NCI-H446 treated with DMSO at 0.1 percent for 48 hours (cell line): ENCODE measurements around the gene C6orf132.

Experiments used
- DNase-seq: peaks from one replicate; lab custom pipeline; 2025; lab: John Stamatoyannopoulos, UW

Gene C6orf132

GRCh38 chr6:42135161-42135560, 7.3 kb downstream of the C6orf132 start:
- no peak for DNase-seq

- no peak for DNase-seq
Observed at GRCh38 chr6:42133926-42134325, 8.5 kb downstream of the C6orf132 start.

DNA sequence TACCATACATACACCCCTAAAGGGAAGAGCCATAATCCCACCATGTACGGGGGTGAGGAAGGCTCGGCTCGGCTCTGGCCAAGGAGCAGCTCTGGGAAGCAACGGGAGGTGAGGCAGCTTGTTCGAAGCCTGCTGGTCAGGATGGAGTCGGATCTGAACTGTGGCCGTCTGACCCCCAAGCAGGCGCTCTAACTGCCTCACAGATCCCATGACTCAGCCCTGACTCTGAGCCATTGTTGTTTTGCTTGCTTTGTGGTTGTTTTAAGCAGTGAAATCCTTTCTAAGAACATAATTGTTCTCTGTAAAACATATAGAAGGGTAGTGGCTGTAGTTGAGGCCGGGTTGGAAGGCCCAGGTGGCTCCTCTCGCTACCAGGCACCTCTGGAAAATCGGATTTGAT, 10.9 kb downstream of the C6orf132 start:
- DNase-seq = no peak

- DNase-seq = no peak
Observed at GRCh38 chr6:42129360-42129676, 13.1 kb downstream of the C6orf132 start.

DNA sequence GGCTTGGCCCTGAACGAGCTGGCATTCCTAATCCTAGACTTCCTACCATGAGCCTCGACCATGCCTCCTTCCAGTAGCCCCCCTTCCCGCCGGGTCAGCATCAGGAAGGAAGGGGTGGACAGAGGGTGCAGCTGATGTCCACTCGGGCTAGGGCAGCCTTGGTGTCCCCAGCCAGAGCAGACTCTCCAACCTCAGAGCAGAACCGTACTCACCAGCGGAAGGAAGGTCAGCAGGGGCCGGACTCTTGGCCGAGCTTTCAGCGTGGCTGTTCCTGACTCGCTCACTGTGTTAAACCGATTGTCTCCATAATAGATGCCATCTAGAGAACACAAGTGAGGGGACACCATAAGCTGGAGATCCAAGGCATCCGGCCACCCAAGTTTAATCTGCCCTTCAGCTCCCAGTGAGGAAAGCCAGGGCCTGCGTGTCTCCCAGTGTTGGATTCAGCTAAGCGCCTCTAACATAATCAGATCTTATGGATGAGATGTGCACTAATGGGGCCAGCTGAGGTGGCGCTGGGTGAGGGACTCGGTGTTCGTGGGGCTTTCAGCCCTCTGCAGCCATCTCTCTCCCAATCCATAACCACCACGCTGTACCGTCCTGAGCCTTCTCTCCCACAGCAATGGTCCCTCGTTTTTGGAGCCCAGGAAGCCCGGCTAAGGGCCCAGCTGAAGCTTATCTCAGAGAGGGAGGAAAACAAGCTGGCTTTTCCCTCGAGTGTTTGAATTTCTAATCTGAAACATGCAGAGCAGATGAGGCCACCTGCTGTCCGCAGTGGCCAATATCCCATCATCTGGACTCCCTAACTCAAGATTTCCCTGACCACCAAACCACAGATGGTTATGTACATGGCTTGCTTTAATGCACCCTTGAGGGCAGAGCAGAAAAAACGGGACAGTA, 13.7 kb downstream of the C6orf132 start:
- no peak for DNase-seq

DNA sequence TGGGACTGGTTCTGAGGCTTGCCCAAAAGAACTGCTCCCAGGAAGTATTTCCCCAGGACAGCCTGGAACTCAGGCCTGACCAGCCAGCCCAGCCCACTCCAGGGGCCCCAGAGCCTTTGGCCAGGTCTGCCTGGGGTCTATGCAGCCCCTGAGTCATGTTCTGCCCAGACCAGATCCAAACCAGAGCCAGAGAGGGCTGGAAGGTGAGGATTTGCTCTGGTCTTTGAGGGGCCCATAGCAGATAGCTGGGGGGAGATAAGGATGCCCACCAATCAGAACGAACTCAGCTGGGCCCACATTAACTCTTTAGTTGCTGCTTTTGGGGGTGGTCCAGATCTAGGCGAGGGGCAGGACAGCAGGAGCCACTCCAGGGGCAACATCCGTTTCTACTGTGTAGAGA, 16.8 kb downstream of the C6orf132 start:
- DNase-seq = no peak

DNA sequence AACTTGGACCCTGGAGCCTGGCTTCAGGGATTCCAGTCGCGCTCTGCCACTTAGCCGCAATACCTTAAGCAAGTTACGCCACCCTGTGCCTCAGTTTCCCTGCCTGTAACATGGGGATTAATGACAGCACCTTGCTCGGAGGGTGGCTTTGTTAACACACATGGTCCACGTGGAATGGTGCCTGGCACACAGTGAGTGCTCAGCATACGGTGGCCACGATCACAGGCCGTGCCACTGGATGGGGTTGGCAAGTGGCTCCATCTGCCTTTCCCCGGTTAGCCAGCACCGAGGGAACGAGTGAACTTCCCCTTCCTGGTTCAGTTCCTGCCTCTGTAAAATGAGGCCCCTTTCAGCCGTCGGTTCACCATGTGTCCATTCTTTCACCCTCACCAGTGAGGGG, 17.2 kb downstream of the C6orf132 start:
- DNase-seq = no peak

- DNase-seq = no peak
Observed at GRCh38 chr6:42124223-42124836, 18.1 kb downstream of the C6orf132 start.

- DNase-seq = no peak
Observed at GRCh38 chr6:42123379-42124103, 18.9 kb downstream of the C6orf132 start.

DNA sequence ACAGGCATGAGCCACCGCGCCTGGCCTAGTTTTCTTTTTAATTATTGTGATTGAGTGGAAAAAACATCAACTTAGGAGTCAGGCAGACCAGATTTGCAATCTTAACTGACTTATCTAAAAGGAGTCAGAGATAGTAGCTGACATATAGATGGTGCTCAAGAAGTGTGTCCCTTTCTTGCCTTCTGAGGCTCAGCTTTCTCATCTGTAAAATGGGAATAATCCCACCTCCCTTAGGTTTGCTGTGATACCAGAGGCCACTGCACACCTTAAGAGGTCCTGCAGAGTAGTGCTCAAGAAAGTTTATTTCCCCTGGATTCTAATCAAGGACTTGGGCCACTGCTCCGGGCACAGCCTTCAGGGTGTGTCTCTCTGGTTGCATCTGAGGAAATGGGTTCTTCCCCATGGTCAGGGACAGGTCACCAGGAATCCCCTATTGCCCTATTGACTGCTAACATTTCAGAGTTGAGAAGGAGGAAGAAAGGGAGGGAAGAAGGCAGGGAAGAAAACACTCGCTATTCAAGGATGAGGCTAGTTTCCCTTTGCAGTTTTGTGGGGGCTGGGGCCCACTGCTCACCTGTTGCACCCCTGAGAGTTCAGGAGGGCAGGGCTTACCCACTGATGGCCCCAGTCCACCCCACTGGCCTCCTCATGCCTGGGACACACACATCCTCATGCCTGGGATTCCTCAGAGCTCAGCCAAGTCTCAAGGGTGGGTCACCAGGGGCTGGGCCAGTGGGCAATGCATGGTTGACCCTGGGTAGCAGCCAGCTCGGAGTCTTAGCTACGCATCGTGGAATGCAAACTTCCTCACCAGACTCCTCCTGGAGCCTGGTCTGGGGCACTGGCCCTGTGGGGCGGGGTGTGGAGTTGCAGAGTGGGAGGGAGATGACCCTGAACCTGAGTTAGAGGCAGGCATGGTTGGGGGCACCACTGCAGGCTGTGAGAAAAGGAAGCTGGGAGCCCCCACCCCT, 21.2 kb downstream of the C6orf132 start:
- DNase-seq = no peak

DNA sequence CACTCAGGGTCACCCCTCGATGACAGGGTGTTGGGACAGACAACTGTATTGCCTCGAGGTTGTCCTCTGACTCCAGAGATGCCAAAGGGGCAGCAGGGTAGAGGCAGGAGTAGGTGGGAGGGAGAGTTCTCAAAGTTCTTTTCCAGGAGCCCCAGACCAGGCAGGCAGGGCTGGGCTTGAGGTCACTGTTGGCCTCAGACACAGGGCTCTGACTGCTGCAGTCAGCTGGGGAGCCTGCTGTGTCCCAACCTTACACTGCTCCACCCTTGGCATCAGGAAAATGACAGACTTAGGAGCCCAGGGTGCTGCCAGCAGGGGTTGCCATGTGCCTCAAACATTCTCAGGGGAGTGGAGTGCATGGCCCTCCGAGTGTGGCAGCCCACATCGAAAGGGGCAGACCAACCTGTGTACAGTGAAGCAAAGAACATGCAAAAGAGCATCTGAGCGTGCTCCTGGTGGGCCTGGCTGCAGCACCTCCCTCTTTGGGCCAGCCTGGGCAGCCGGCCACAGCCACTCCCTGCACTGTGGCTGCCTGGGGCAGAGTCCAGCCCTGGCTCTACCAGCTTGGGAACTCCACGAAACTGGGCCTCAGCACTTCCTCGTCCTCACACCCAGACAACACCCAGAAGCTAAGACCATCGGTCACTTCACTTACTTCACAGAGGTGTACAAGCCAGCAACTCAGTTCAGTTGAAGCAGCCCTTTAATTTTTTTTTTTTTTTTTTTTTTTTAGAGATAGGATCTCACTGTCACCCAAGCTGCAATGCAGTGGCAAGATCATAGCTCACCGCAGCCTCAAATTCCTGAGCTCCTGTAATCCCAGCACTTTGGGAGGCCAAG, 24.0 kb downstream of the C6orf132 start:
- no peak for DNase-seq

GRCh38 chr6:42117843-42118161, 24.6 kb downstream of the C6orf132 start:
- no peak for DNase-seq

DNA sequence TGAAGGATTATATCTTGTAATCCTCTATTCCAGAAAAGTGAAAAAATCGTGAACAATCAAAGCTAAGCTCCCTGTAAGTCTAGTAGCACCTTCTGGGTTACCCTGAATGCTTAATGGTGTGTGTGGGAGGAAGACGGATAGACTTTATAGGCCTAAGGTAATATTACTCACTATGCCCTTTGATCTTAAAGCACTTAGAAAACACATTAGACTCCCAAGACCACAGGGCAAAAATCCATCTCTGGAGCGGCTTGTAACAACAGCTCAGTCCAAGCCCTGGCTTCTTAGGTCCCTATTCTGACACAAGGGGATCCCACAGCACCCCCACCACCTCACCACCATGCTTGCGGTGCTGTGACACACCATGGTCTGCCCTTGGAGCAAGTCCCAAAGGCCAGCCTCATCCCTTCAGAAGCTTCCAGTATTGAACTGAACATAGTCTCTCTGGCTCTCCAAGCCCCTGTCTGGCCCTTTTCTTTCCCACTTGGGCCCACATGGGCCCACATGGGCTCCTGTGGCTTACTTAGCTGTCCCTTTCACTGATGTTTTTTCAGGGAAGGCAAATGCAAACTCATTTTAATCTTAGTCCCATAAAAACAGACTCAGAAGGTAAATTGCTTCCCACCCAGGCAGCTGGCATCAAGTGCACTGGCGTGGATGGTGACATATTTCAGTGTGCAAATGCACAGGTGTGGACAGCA, 28.3 kb downstream of the C6orf132 start:
- no peak for DNase-seq

- no peak for DNase-seq
Observed at GRCh38 chr6:42112351-42112750, 30.1 kb downstream of the C6orf132 start.

DNA sequence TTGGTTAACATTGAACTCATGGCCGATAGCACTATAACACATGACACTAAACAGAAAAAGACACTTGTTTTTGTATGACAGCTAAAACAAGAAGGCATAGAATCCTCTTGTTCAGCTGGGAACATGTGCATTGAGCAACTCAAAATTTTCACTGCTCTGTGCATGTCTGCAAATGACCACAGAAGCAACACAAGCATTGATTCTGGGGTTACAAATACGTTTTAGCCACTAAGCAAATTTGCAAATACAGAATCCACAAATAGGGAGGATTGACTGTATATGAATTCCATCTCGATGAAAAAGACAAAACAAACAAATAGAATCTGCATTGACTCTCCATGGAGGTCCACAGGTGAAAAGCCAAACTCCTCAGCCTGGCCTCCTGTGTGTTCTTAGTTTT, 31.7 kb downstream of the C6orf132 start:
- no peak for DNase-seq

- no peak for DNase-seq
Observed at GRCh38 chr6:42108071-42108470, 34.3 kb downstream of the C6orf132 start.

DNA sequence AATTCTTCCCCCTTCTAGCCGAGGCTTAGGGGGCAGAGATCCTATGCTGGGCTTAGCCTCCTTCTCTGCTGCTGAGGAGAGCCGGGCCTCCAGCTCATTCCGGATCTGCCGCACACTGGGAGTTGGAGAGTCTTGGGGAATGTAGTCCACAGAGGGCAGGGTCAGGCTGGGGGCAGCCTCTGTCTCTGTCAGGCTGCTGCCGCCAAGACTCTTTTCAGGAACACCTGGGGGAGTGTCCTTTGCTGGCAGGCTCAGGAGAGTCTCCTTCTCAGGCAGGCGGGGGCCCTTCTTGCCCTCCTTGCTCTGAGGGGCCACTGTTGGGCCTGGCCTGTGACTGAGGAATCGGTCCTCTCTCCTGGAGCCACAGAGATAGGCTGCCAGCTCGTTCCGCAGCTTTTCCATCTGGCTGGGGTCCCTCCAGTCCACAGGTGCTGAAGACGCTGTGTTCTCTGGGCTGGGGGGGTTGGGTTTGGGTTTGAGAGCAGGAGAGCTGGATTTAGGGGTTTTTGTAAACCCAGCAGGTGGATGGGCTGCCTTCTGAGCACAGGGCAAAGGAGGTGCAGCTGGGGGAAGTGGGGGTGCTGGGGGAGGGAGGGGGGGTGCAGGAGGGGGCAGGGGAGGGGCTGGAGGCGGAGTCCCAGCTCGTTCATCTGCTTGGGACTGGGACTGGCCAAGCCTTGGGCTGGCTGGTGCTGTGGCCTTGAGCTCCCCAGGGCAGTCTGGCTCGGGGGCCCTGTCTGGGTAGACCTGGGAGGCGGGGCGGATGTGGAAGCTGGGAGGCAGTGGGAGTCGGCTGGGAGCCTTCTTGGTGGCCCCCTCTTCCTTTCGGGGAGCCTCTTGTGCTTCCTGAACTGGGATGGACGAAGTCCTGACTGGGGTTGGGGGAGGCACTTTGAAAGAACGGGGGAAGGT, 36.1 kb downstream of the C6orf132 start:
- no peak for DNase-seq

- no peak for DNase-seq
Observed at GRCh38 chr6:42105709-42106108, 36.7 kb downstream of the C6orf132 start.

- no peak for DNase-seq
Observed at GRCh38 chr6:42105156-42105648, 37.2 kb downstream of the C6orf132 start.
